Measurements from ENCODE around the gene AFF3. TPM values are rescaled to one million over a fixed set of nuclear protein-coding genes. Genes with fewer than 3 reads are reported as not detected.
A peak's percentile ranks its signal among the peaks of the same experiment; 100 is the strongest.

AFF3 gene
- total and polyA plus RNA-seq, 10 donors: 6.0 to 92.2 (median 64.0) TPM

GRCh38 chr2:100062336-100062735 lies 80.1 kb downstream of the AFF3 start:
- Histone ChIP-seq H3K27me3 (replicated peaks in 1 of 7) (no peaks in the 10 kb centered on the region), H3K27ac (peak overlapping the region in 3 of 8 donors; percentile 19 to 34 (median 22)), H3K4me3 (no peak overlapping the region), H3K9me3 (peaks cover 0 to 6% (median 0%) of the 10 kb centered on the region in 8 donors), H3K36me3 (peaks cover 0 to 7% (median 0%) of the 10 kb centered on the region in 6 donors), H3K4me1 (peaks cover 0 to 75% (median 17%) of the 10 kb centered on the region in 6 donors)
- 66 to 82% (median 79%) methylated on average over 5 of the region's 5 CpGs for WGBS, 5 donors
- DNase-seq: no peak
- TF ChIP-seq POLR2A (IDR thresholded peaks at IDR 0.05) (no peak), POLR2AphosphoS5 (IDR thresholded peaks at IDR 0.05) (no peak), CTCF (IDR thresholded peaks at IDR 0.05 in 8 of 11, conservative IDR thresholded peaks at IDR 0.05 in 3 of 11) (no peak)
- intact Hi-C loops (cut with DNase I; ENCODE audit: low total_unique reads): no loop called here

DNA sequence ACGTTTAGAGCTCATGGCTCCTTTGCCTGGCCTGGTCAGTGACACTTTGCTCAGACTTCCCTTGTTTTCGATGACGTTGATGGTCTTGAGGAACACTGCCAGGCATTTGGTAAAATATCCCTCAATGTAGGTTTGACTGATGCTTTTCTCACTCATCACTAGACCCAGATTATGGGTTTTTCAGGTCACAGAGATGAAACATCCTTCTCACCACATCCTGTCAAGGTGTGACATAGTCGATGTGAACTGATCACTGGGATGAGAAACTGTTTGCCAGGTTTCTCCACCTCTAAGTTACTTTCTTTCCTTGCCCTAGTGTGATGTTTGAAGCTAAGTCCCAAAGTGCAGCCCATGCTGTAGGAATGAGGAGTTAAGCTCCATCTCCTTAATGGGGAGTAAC lies 81.5 kb downstream of the AFF3 start:
- no peak overlapping the region for H3K4me3 ChIP-seq
- intact Hi-C loops (cut with DNase I; ENCODE audit: low total_unique reads): no loop called here
- no peaks in the 10 kb centered on the region for H3K27me3 ChIP-seq (replicated peaks in 1 of 7)
- peaks cover 0 to 60% (median 16%) of the 10 kb centered on the region in 6 donors for H3K4me1 ChIP-seq
- peaks cover 0 to 6% (median 0%) of the 10 kb centered on the region in 8 donors for H3K9me3 ChIP-seq
- no peak for DNase-seq
- 65 to 77% (median 73%) methylated on average over 4 of the region's 4 CpGs for WGBS, 5 donors
- TF ChIP-seq POLR2AphosphoS5 (IDR thresholded peaks at IDR 0.05) (no peak), CTCF (IDR thresholded peaks at IDR 0.05 in 8 of 11, conservative IDR thresholded peaks at IDR 0.05 in 3 of 11) (no peak), POLR2A (IDR thresholded peaks at IDR 0.05) (no peak)
- H3K27ac ChIP-seq: peak overlapping the region in 1 of 8 donors; percentile 26
- peaks cover 0 to 7% (median 0%) of the 10 kb centered on the region in 6 donors for H3K36me3 ChIP-seq

DNA sequence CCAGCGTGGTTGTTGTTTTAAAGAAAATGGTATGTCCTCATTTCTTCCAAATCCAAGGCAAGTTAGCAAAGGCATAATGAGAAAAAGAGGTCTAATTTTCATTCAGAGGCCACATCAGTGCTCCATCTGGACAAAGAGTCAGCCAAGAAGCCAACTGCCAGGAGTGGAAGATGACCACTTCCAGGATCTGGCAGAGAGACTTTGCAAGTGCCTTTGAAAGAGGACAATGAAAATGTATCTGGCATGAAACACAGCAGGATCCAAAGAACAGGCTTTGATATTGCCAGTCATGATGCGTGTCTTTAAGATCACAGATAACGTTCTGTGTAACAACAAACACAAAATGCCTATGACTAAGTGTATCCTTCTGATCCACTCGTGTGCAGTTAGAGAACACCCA lies 82.8 kb downstream of the AFF3 start:
- Histone ChIP-seq H3K9me3 (peaks cover 0 to 6% (median 0%) of the 10 kb centered on the region in 8 donors), H3K4me1 (peaks cover 0 to 48% (median 13%) of the 10 kb centered on the region in 6 donors), H3K4me3 (no peak overlapping the region), H3K27ac (no peak overlapping the region), H3K27me3 (replicated peaks in 1 of 7) (no peaks in the 10 kb centered on the region), H3K36me3 (peaks cover 0 to 10% (median 0%) of the 10 kb centered on the region in 6 donors)
- TF ChIP-seq CTCF (IDR thresholded peaks at IDR 0.05 in 8 of 11, conservative IDR thresholded peaks at IDR 0.05 in 3 of 11): no peak
- TF ChIP-seq POLR2AphosphoS5 (IDR thresholded peaks at IDR 0.05): no peak
- no peak for TF ChIP-seq POLR2A (IDR thresholded peaks at IDR 0.05)
- DNase-seq: no peak
- intact Hi-C loops (cut with DNase I; ENCODE audit: low total_unique reads): no loop called here
- WGBS, 5 donors: 91 to 94% (median 93%) methylated on average over 4 of the region's 4 CpGs

- no peak overlapping the region for H3K27ac ChIP-seq
- peaks cover 0 to 44% (median 12%) of the 10 kb centered on the region in 6 donors for H3K4me1 ChIP-seq
- H3K4me3 ChIP-seq: no peak overlapping the region
- no peaks in the 10 kb centered on the region for H3K27me3 ChIP-seq (replicated peaks in 1 of 7)
- peaks cover 0 to 19% (median 0%) of the 10 kb centered on the region in 6 donors for H3K36me3 ChIP-seq
- TF ChIP-seq POLR2AphosphoS5 (IDR thresholded peaks at IDR 0.05): no peak
- no peak for TF ChIP-seq POLR2A (IDR thresholded peaks at IDR 0.05)
- no peak for TF ChIP-seq CTCF (IDR thresholded peaks at IDR 0.05 in 8 of 11, conservative IDR thresholded peaks at IDR 0.05 in 3 of 11)
- intact Hi-C loops (cut with DNase I; ENCODE audit: low total_unique reads): no loop called here
- H3K9me3 ChIP-seq: no peaks in the 10 kb centered on the region
- DNase-seq: no peak
These were observed 84.5 kb downstream of the AFF3 start for GRCh38 chr2:100057901-100058261.

Measured in spleen (tissue), 11 donors.